GM21576 (cell line): Measurements from ENCODE around the gene SLC44A2.
A peak's percentile ranks its signal among the peaks of the same experiment; 100 is the strongest.
"Not testable (repeated sequence)": the region's sequence is repeated elsewhere in the genome, so short reads cannot be mapped to it uniquely, and the experiment has no call there.

Source experiments
- ATAC-seq: cut with Tn5 transposase; IDR thresholded peaks from one replicate; pipeline ENCODE4 v1.9.1; 2021; ENCODE audit warnings: mild to moderate bottlenecking, moderate library complexity; ENCODE audit not compliant: unreplicated experiment

Gene SLC44A2

DNA sequence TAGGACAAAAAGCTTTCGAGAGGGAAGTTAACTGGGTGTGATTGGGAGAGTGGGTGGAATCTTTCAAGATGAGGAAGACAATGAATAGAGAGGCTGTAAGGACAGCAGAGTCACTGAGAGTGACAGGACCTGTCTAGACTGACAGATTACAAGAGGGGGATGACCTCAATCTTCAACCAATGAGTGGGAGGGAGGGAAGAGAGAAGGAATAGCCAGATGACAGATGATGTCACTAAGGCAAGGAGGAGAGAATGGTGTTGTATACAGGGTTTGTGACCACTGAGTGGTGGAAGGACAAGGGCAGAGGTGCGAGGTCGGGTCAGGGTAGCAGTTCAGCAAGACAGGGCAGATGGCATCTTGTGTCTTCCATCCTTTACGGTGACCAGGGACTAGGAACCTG, 23.0 kb downstream of the SLC44A2 start:
- ATAC-seq: no peak

DNA sequence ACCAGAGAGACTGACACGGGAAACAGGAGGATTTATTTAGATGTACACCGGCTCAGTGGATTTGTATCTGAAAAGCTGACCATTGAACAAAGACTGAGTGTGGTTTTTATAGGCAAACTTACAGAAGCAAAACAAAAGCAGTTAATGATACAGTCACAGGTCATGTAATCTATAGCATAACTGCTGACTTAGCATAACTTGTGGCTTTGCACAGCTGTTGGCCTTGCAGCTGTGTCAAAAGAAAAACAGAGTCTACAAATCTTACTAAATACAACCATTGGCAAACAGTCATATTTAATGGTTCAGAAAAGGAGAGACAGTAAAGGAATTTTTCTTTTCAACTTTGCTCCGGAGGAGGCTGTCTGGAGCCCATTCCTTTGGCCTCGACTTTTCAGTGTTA, 26.5 kb downstream of the SLC44A2 start:
- ATAC-seq: no peak

DNA sequence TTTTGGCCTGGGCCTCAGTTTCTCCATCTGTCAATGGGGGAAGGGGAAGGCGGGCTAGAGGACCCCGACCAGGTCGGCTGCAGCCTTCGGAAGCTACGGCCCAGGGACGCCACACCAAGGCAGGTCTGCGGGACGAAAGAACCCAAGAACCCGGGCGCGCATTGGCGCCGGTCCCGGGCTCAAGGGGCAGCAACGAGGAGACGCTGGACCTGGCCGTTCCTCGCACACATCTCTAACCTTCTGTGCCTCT, 28.1 kb downstream of the SLC44A2 start:
- peak; percentile 2 for ATAC-seq

DNA sequence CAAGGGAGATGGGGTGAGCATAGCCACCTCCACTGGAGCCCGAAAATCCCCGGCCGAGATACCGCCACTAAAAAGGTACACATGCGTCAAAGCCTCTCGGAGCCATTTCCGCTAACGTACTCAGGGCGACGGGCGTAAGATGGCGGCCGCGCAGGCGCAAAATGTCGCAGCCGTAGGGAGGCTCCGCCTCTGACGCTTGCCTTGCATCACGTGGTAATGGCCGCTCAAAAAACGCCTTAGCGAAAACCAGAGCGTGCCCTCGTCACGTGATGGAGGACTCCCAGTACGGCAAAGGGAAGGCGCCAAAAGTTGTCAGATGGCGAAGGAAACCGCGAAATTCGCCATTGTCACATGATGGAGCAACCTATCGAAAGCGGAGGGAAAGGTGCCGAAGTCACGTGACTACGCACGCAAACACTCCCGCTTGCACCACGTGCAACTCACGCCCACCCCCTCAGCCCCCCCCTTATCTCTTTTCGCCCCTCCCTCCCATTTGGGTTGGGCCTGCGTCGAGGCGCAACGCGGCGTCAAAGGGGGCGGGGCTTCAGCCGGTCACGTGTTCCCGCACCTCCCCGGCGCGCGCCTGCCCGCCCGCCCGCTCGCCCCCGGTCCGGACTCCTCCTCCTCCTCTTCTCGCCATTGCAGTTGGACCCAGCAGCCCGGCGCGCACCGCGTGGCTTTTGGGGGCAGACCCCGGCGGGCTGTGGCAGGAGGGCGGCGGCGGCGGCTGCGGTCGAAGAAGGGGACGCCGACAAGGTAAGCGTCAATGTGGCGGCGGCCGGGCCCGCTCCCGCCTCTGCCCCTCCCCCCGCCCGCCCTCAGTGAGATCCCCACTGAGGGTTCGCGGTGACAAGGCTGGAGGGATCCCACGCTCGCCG, 28.6 kb downstream of the SLC44A2 start, which contains the start of gene ILF3:
TSS of gene ILF3 (plus strand) at position 615 of the 878 bp plus-strand sequence. CDS start 16,260 bp downstream, outside the sequence.
- peak; percentile 63 for ATAC-seq

DNA sequence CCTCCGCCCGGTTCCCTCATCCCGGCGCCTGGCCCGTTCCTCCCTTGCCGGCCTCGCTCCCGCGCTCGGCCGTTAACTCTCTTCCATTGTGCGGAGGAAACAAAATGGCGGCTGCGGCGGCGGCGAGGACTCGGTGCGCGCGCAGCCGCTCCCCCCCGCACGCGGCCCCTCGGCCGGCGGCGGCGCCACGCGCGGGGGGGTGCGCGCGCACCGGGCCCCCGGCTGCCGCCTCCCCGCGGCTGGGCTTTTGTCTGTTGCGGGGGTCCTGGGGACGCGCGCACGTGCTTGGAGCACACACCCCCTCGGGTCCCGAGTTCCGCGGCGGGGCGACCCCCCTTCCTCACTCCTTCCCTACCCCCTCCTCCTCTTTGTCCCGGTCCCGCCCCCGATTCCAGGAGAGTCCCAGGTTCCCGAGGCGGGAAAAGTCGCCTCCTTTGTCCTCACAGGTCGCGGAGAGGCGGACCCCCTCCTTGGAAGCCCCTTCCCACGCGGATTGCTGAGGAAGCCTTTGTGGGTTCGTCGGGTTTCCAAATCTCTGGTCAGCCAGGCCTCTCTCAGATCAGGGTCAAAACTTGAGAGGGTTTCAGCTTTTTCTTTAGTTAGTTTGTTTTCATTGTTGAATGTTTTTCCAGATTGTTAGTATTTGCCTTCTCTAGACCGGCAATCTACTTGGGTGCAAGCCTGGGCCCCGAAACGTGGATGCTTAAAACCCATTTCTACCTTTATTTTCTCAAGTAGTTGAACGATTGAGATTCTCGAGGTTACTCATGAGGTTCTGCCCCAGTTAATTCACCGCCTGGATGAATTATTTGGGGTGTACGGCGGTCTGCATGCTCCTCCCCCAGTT, 29.5 kb downstream of the SLC44A2 start:
- ATAC-seq: no peak

DNA sequence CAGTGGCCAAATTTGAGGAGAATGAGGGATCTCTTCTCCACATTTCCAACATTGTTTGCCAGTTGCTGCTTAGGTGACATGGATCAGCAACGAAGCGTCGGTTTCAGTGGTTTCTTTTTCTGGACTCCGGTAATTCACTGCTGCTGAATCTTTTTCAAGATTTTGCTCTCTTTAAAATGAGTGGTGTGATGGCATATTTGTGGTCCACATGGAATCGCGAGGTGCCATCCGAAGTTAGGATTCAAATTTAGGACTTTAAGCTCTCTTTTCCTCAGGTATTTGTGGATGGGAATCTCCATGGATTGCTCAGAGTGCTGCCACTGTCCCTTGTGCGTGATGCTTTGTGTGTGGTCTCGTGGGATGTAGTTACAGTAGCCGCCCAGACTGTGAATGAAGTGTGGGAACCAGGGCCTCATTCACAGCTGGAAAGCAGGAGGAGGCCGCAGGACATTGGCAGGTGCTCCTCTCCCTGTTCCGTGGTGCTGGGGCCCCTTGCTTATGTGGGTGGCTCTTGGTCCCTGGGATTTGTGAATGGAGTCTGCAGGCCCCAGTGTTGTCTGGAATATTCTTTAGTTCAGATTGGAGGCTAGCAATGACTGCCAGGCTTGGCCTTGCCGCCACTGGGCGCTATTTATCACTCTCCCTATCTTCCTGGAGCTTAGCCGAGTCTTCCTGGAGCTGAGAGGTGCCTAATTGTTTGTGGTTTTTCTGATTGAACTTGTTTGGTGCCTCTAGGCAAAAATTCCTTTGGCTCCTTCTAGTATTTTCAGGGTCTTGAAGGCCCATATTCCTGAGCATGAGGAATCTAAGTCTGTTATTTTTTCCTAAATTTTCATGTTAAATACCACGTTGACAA, 30.3 kb downstream of the SLC44A2 start:
- ATAC-seq: no peak

DNA sequence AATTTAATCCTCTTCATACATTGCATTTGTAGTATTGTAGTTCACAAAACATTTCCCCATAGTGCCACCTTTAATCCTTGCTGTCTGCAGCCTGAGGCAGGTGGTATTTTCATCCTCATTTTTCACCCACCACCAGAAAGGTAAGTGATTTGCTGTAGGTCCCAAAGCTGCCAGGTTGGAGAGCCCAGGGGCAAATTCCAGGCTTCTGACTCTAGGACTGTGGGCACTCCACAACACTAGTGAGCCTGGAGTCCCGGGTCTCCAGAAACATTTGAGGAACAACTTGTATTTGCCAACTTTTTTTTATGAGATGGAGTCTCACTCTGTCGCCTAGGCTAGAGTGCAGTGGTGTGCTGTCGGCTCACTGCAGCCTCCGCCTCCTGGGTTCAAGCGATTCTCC, 35.0 kb downstream of the SLC44A2 start:
- no peak for ATAC-seq

DNA sequence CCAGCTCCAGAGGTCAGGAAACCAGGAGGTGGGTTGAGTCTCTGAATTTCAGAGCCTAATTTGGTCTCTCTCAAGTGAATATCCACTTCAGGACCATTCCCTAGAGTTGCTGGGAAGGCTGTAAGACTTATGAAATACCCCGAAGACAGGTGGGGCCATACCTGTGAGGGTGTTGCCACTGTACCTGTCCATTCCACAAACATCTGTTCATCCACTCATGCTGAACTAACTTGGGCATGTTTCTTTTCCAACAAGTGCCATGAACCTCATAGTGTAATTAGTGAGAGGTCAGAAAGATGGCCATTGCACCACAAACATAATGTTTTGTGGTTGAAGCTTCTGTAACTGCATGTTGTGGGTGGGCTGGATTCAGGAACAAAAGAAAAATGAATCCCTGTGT, 36.6 kb downstream of the SLC44A2 start:
- ATAC-seq: no peak

DNA sequence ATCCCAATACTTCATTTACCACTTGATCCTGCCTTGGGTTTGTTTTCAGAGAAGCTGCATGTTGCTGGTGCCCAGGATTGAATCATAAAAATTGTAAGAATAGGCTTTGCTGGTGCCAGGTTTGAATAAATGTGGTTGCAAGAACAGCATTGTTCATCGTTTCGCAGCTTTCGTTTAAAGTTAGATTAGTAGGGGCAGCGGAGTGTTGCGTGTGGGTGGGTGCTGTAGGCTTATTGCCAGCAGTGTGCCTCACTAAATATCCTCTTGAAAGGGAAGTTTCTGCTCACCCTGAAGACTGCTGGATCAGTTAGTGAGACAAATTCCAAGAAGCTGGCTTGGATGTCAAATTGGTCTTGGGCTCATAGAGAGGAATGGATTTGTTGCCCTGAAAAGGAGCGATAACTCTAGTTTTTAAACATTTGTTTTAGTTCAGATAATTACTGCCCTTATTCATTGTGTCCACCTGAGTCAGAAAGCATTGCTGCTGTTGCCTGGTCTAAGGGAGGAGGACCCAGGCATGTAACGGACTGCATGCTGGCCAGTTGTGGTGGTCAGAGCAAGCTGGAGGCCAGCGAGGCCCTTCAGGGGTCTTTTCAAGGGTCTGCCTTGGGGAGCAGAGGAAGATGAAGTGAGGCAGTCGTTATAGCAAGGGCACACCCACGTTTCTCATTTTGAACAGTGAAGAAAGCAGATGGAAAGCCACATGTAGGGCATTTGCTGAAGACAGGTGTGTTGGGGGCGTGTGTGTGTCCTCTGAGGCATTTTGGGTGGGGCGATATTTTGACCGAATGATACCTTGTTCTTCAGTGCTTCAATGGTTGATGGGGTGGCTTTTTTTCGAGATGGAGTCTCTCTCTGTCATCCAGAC, 37.3 kb downstream of the SLC44A2 start:
- no peak for ATAC-seq

DNA sequence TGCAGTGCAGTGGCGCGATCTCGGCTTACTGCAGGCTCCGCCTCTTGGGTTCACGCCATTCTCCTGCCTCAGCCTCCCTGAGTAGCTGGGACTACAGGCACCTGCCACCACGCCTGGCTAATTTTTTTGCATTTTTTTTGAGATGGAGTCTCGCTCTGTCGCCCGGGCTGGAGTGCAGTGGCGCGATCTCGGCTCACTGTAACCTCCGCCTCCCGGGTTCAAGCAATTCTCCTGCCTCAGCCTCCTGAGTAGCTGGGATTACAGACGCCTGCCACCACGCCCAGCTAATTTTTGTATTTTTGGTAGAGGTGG, 37.9 kb downstream of the SLC44A2 start:
- ATAC-seq: not testable (repeated sequence)

DNA sequence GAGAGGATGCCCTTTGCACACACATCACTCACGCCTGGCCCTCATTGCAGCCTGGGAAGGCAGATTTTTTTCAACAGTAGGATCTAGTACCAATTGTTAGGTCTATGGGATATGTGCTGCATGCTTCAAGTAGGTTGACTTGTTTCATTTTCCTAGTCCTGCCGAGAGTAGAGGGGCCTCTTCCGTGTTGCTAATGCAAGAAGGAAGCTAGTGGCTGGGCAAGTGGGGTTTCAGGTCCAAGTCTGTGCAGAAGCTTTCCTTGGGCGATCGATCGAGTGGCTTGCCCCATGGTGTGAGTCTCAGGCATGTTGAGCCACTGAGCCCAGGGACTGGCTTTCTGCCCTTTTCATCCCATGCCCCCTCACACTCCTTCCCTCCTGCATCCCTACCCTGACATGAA, 42.5 kb downstream of the SLC44A2 start:
- ATAC-seq: no peak

DNA sequence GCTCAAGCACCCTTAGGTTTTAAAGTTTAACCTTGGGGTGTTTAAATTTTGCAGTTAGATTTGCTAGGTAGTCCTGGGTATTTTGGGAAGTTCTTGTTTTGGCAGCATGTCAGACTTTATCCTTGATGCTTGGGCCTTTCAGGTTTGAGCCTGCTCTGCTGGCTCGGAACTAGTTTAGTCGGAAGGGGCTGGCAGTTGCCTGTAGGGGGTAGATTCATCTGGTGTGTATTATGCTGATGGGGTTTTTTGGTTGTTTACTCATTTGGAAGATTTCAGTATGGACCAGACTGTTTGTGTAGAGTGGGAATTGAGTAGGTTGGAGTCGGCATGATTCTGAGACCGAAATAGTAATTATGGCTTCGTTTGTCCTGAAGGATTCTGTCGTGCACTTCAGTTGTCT, 43.9 kb downstream of the SLC44A2 start:
- ATAC-seq: no peak

DNA sequence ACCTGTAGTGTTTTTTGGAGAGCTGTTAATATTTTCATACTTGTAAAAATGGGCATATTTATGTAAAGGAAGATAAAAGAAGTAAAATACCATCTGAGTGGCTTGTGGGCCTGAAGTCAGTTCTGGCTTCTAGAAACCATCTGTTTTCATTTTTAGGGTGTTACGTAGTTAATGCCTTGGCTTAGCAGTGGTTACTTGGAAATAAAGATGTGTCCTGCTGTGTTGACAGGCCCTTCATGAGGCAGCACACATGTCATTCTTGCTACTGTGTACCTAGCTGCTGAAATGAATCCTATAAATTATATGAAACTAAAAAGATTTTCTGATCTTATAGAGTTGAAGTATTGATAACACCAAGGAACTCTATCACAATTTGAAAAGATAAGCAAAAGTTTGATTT, 44.8 kb downstream of the SLC44A2 start:
- ATAC-seq: no peak

DNA sequence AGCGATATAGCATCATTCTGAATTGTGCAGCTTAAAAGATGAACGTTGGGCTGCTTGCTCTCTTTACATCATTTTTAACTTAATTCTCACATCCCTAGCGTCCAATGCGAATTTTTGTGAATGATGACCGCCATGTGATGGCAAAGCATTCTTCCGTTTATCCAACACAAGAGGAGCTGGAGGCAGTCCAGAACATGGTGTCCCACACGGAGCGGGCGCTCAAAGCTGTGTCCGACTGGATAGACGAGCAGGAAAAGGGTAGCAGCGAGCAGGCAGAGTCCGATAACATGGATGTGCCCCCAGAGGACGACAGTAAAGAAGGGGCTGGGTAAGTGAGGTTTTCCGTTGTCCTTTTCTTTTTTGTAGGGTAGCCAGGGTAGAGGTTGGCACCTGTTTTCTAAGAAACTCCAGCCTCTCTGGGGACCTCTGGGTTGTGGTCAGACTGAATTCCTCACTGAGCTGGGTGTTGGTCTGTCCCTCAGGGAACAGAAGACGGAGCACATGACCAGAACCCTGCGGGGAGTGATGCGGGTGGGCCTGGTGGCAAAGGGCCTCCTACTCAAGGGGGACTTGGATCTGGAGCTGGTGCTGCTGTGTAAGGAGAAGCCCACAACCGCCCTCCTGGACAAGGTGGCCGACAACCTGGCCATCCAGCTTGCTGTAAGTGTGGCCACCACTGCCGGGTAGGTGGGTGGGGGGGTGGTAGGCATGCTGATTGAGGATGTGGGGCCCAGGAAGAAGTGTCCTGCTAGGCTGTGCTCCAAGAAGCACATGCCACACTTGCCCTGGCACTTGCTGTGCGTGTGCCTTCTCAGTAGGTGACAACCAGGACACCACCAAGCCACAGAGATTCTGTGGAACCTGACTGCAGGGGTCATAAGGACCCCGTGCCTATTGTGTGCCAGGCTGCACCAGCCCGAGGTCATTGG, 45.8 kb downstream of the SLC44A2 start:
- ATAC-seq: no peak

DNA sequence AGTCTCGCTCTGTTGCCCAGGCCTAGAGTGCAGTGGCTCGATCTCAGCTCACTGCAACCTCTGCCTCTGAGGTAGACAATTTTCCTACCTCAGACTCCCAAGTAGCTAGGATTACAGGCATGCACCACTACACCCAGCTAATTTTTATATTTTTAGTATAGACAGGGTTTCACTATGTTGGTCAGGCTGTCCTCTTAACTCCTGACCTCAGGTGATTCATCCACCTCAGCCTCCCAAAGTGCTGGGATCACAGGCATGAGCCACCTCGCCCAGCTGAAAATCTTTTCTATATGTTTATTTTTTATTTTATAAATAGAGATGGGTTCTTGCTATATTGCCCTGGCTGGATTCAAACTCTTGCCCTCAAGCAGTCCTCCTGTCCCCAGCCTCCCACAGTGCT, 46.6 kb downstream of the SLC44A2 start:
- ATAC-seq: not testable (repeated sequence)

DNA sequence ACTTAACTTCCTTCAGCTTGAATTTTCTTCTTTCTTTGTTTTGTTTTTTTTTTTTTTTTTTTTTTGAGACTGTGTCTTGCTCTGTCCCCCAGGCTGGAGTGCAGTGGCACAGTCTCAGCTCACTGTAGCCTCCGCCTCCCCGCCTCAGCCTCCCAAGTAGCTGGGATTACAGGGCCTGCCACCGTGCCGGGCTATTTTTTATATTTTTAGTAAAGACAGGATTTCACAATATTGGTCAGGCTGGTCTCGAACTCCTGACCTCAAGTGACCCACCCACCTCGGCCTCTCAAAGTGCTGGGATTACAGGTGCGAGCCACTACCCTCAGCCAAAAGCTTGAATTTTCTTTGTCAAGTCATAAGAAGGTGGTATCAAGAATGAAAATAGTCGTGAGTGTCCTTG, 49.9 kb downstream of the SLC44A2 start:
- not testable (repeated sequence) for ATAC-seq

DNA sequence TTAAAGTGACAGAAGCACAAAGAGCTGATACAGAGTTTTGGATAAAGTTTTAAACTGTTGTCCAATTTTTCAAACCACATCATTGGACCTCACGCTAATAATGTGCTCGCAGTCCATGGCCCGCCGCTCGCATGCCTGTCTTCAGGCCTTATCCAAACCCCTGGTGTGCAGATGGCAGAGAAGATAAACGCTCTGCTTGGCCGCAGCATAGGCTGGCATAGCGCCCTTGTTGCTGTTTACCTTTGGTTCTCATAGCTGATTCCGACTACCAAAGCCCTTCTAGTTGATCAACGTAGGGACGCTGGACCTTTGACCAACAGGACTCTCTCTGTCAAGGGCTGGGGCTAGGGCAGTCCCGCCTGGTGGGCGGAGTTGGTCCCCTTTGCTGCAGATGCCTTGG, 52.4 kb downstream of the SLC44A2 start:
- ATAC-seq: no peak

DNA sequence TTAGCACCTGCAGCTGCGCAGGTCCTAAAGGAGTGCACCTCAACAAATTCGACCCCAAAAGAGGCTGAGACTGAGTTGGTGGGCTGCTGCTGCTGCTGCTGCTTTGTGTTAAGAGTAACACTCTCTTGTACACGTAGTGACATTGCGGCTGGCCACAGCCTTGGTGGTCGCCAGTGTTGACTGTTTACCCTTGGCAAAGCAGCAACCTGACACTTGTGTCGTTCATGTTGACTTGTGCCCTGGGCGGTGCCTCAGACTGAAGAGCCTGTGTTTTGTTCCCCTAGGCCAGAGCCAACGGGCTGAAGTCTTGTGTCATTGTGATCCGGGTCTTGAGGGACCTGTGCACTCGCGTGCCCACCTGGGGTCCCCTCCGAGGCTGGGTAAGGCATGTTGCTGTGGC, 53.5 kb downstream of the SLC44A2 start:
- ATAC-seq: no peak

DNA sequence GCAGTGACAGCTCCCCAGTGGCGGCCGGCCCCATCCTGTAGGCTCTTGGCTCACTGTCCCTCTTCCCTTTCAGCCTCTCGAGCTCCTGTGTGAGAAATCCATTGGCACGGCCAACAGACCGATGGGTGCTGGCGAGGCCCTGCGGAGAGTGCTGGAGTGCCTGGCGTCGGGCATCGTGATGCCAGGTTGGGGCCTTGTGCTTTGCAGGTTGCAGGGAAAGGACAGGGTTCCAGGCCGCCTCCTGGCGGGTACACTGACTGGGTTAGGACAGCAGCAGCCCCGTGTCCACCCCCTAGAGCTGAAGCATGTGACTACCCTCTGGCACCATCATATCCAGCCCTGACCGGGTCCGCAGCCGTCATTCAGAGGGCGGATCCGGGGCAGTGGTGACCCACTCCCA, 54.4 kb downstream of the SLC44A2 start:
- ATAC-seq: no peak
